Esophagus squamous epithelium (tissue), 5 donors: ENCODE measurements around the gene DENND2A. TPM values are rescaled to one million over a fixed set of nuclear protein-coding genes. Genes with fewer than 3 reads are reported as not detected.
"Not testable (repeated sequence)": the region's sequence is repeated elsewhere in the genome, so short reads cannot be mapped to it uniquely, and the experiment has no call there.

Source experiments
- DNase-seq: peaks from one replicate; lab custom pipeline; 2025; lab: John Stamatoyannopoulos, UW
- H3K27ac ChIP-seq, 4 donors: fragments of 200-600 bp; sonication (generic); one replicate each; pipeline ENCODE4 v1.5.1; 2016 to 2019; ENCODE audit warnings: mild to moderate bottlenecking in 1 of 4
- H3K27me3 ChIP-seq, 4 donors: fragments of 200-600 bp; sonication (generic); 1 replicate in 3 of 4; 2 replicates in 1 of 4; pipeline versions ENCODE4 v1.5.1 to v1.6.0; 2017 to 2021; ENCODE audit warnings: antibody characterized with exemption in 1 of 4
- H3K36me3 ChIP-seq, 3 donors: fragments of 200-600 bp; sonication (generic); one replicate each; pipeline ENCODE4 v1.5.1; 2016 to 2019
- H3K4me1 ChIP-seq, 3 donors: fragments of 200-600 bp; sonication (generic); one replicate each; pipeline ENCODE4 v1.5.1; 2017 to 2019
- H3K4me3 ChIP-seq, 4 donors: fragments of 200-600 bp; sonication (generic); 1 replicate in 3 of 4; 2 replicates in 1 of 4; pipeline ENCODE4 v1.5.1; 2016 to 2019; ENCODE audit warnings: mild to moderate bottlenecking in 2 of 4, moderate library complexity in 1 of 4
- H3K9me3 ChIP-seq, 3 donors: fragments of 200-600 bp; sonication (generic); one replicate each; pipeline ENCODE4 v1.5.1; 2016 to 2019
- CTCF ChIP-seq, 6 experiments: fragments of 450-650 bp in 4 of 6; fragments of 200-600 bp in 2 of 6; sonication (generic) in 2 of 6; IDR thresholded peaks; one replicate each; pipeline ENCODE4 v1.5.1; 2016 to 2019; ENCODE audit warnings: antibody characterized with exemption in 6 of 6, mild to moderate bottlenecking in 4 of 6, moderate library complexity in 4 of 6
- POLR2A ChIP-seq, 4 donors: fragments of 450-650 bp; IDR thresholded peaks; one replicate each; pipeline ENCODE4 v1.6.1; 2017; ENCODE audit warnings: antibody characterized with exemption in 4 of 4, mild to moderate bottlenecking in 4 of 4, moderate library complexity in 3 of 4
- WGBS, 2 donors: methylation state at CpG; one replicate each; pipeline ENCODE4 v1.1.5; 2018; 5-methylcytosine and 5-hydroxymethylcytosine counted together
- intact Hi-C: fragments of 100-400 bp; cut with DNase I; formaldehyde crosslinking; loops from one replicate; pipeline ENCODE4 v1.15.0; 2022
- total RNA-seq, 4 donors: library from RNA; depleted of rRNA; stranded (reverse); fragments of >200 nt; gene quantifications; one replicate each; pipeline ENCODE4 v1.1.0, GENCODE V29; 2016
- donor health status: DM: yes; HTN: yes; CAD: no.

The DENND2A gene
- total RNA-seq, 4 donors from 2014 or later: 0.92 to 11.1 (median 1.9) TPM

- H3K4me1 ChIP-seq: peaks cover 0 to 2% (median 0%) of the 10 kb centered on the region in 3 donors
- H3K36me3 ChIP-seq: no peaks in the 10 kb centered on the region
- no peaks in the 10 kb centered on the region for H3K9me3 ChIP-seq
- no peak for TF ChIP-seq POLR2A (IDR thresholded peaks at IDR 0.05)
- no peak for TF ChIP-seq CTCF (IDR thresholded peaks at IDR 0.05)
- WGBS, 2 donors: 75 to 82% methylated on average over 9 to 11 of the region's 13 CpGs
- H3K27ac ChIP-seq: no peak overlapping the region
- peaks cover 0 to 34% (median 0%) of the 10 kb centered on the region in 4 donors for H3K27me3 ChIP-seq
- no peak overlapping the region for H3K4me3 ChIP-seq
- intact Hi-C loops: no loop called here
- no peak for DNase-seq
Observed at GRCh38 chr7:140557809-140558518, 82.6 kb downstream of the DENND2A start.

GRCh38 chr7:140557069-140557468 lies 83.5 kb downstream of the DENND2A start:
- no peak overlapping the region for H3K27ac ChIP-seq
- H3K4me1 ChIP-seq: peaks cover 0 to 4% (median 0%) of the 10 kb centered on the region in 3 donors
- no peak overlapping the region for H3K4me3 ChIP-seq
- no peaks in the 10 kb centered on the region for H3K9me3 ChIP-seq
- DNase-seq: no peak
- peaks cover 0 to 25% (median 0%) of the 10 kb centered on the region in 4 donors for H3K27me3 ChIP-seq
- 88 to 89% methylated on average over 6 of the region's 6 CpGs for WGBS, 2 donors
- no peak for TF ChIP-seq CTCF (IDR thresholded peaks at IDR 0.05)
- no peak for TF ChIP-seq POLR2A (IDR thresholded peaks at IDR 0.05)
- H3K36me3 ChIP-seq: no peaks in the 10 kb centered on the region
- intact Hi-C loops: no loop called here

GRCh38 chr7:140553236-140553635 lies 87.4 kb downstream of the DENND2A start:
- DNase-seq, H3K4me3 ChIP-seq, H3K27me3 ChIP-seq, H3K27ac ChIP-seq, H3K4me1 ChIP-seq, H3K9me3 ChIP-seq, H3K36me3 ChIP-seq, intact Hi-C loops: not testable (repeated sequence)
- WGBS, 2 donors: 79 to 85% methylated on average over 7 to 8 of the region's 10 CpGs

GRCh38 chr7:140552240-140552679 lies 88.4 kb downstream of the DENND2A start:
- intact Hi-C loops: no loop called here
- no peaks in the 10 kb centered on the region for H3K9me3 ChIP-seq
- peak overlapping the region in 1 of 4 donors; percentile 15 for H3K27ac ChIP-seq
- no peak overlapping the region for H3K4me3 ChIP-seq
- WGBS, 2 donors: 90 to 92% methylated on average over 4 of the region's 4 CpGs
- no peaks in the 10 kb centered on the region for H3K36me3 ChIP-seq
- DNase-seq: no peak
- peaks cover 0 to 6% (median 0%) of the 10 kb centered on the region in 3 donors for H3K4me1 ChIP-seq
- H3K27me3 ChIP-seq: no peaks in the 10 kb centered on the region
- TF ChIP-seq POLR2A (IDR thresholded peaks at IDR 0.05): no peak
- no peak for TF ChIP-seq CTCF (IDR thresholded peaks at IDR 0.05)

GRCh38 chr7:140551355-140552239 lies 89.0 kb downstream of the DENND2A start:
- intact Hi-C loops: no loop called here
- Histone ChIP-seq H3K36me3 (peaks cover 0 to 2% (median 0%) of the 10 kb centered on the region in 3 donors), H3K4me1 (peaks cover 0 to 6% (median 0%) of the 10 kb centered on the region in 3 donors), H3K27ac (peak overlapping the region in 2 of 4 donors; percentile 14 to 42), H3K27me3 (no peaks in the 10 kb centered on the region), H3K9me3 (no peaks in the 10 kb centered on the region), H3K4me3 (no peak overlapping the region)
- no peak for TF ChIP-seq CTCF (IDR thresholded peaks at IDR 0.05)
- no peak for TF ChIP-seq POLR2A (IDR thresholded peaks at IDR 0.05)
- 79 to 85% methylated on average over 9 to 10 of the region's 10 CpGs for WGBS, 2 donors
- no peak for DNase-seq
